MM.1S (cell line): ENCODE measurements around the gene MINAR2.

Experiments
- DNase-seq: peaks from one replicate; pipeline ENCODE4 v3.0.0-alpha.2; 2015
- H2AFZ ChIP-seq: fragments of 300-600 bp; sonication (generic); 2 replicates; pipeline ENCODE4 v1.6.0; 2016; ENCODE audit warnings: antibody characterized with exemption, low read length
- H3F3A ChIP-seq: fragments of 300-600 bp; sonication (generic); 2 replicates; pipeline ENCODE4 v1.6.1; 2016; ENCODE audit warnings: mild to moderate bottlenecking, antibody characterized with exemption, low read length, moderate library complexity, mixed read lengths; ENCODE audit not compliant: insufficient read depth
- H3K27ac ChIP-seq: fragments of 300-600 bp; sonication (generic); 2 replicates; pipeline ENCODE4 v1.5.1; 2016; ENCODE audit warnings: mild to moderate bottlenecking, low read length
- H3K27me3 ChIP-seq: fragments of 300-600 bp; sonication (generic); replicated peaks from 2 replicates; pipeline ENCODE4 v1.6.0; 2016; ENCODE audit warnings: low read length; ENCODE audit not compliant: insufficient read depth
- H3K36me3 ChIP-seq: fragments of 300-600 bp; sonication (generic); replicated peaks from 2 replicates; pipeline ENCODE4 v1.6.1; 2016; ENCODE audit warnings: mild to moderate bottlenecking, low read length, mixed read lengths; ENCODE audit not compliant: insufficient read depth
- H3K4me1 ChIP-seq: fragments of 300-600 bp; sonication (generic); 2 replicates; pipeline ENCODE4 v1.6.1; 2016; ENCODE audit warnings: low read length, mixed read lengths
- H3K4me2 ChIP-seq: fragments of 300-600 bp; sonication (generic); 2 replicates; pipeline ENCODE4 v1.6.0; 2016; ENCODE audit warnings: low read depth, low read length
- H3K4me3 ChIP-seq: fragments of 300-600 bp; sonication (generic); 2 replicates; pipeline ENCODE4 v1.5.1; 2016; ENCODE audit warnings: low read length, mixed read lengths
- H3K79me2 ChIP-seq: fragments of 300-600 bp; sonication (generic); 2 replicates; pipeline ENCODE4 v1.6.1; 2016; ENCODE audit warnings: mixed run types, low read length, mixed read lengths
- H3K9ac ChIP-seq: fragments of 300-600 bp; sonication (generic); 2 replicates; pipeline ENCODE4 v1.6.1; 2016; ENCODE audit warnings: low read length, mixed read lengths
- H3K9me2 ChIP-seq: fragments of 300-600 bp; sonication (generic); replicated peaks from 2 replicates; pipeline ENCODE4 v1.6.1; 2016; ENCODE audit warnings: mild to moderate bottlenecking, low read length, mixed read lengths; ENCODE audit not compliant: insufficient read depth
- H3K9me3 ChIP-seq: fragments of 300-600 bp; sonication (generic); replicated peaks from 2 replicates; pipeline ENCODE4 v1.6.1; 2016; ENCODE audit warnings: mild to moderate bottlenecking, low read length, mixed read lengths; ENCODE audit not compliant: insufficient read depth
- H4K20me1 ChIP-seq: fragments of 300-600 bp; sonication (generic); 2 replicates; pipeline ENCODE4 v1.6.1; 2016; ENCODE audit warnings: mild to moderate bottlenecking, low read length, moderate library complexity, mixed read lengths; ENCODE audit not compliant: insufficient read depth
- CTCF ChIP-seq: fragments of 300-600 bp; sonication (generic); IDR thresholded peaks from 2 replicates; pipeline ENCODE4 v1.5.1; 2016; ENCODE audit warnings: antibody characterized with exemption, low read length, mixed read lengths
- EZH2 ChIP-seq: fragments of 300-600 bp; sonication (generic); optimal IDR thresholded peaks from 2 replicates; pipeline ENCODE3; 2017; ENCODE audit warnings: low read depth, mild to moderate bottlenecking, antibody characterized with exemption, low read length, mixed read lengths
- EZH2phosphoT487 ChIP-seq: fragments of 300-600 bp; sonication (generic); IDR thresholded peaks from 2 replicates; pipeline ENCODE4 v1.6.1; 2018; ENCODE audit warnings: antibody characterized with exemption, low read length

MINAR2 gene

GRCh38 chr5:129770024-129770820 is 22.3 kb downstream of the MINAR2 start:
- Histone ChIP-seq H3K4me3 (no peak overlapping the region), H3F3A (no peaks in the 10 kb centered on the region), H3K4me1 (no peaks in the 10 kb centered on the region), H3K9me2 (no peaks in the 10 kb centered on the region), H3K27me3 (no peaks in the 10 kb centered on the region), H4K20me1 (no peaks in the 10 kb centered on the region), H3K9me3 (no peaks in the 10 kb centered on the region), H2AFZ (no peak overlapping the region), H3K36me3 (no peaks in the 10 kb centered on the region), H3K9ac (no peak overlapping the region), H3K4me2 (no peak overlapping the region), H3K27ac (no peak overlapping the region), H3K79me2 (no peaks in the 10 kb centered on the region)
- TF ChIP-seq EZH2phosphoT487 (no peak), CTCF (no peak), EZH2 (no peak)
- no peak for DNase-seq

- peak overlapping the region; percentile 46 for H3K4me3 ChIP-seq
- no peak overlapping the region for H3K27ac ChIP-seq
- H3K36me3 ChIP-seq, result no peaks in the 10 kb centered on the region
- no peaks in the 10 kb centered on the region for H3K4me1 ChIP-seq
- H4K20me1 ChIP-seq, result no peaks in the 10 kb centered on the region
- TF ChIP-seq EZH2phosphoT487, result no peak
- TF ChIP-seq CTCF, result peak; percentile 92
- TF ChIP-seq EZH2, result no peak
- H3K79me2 ChIP-seq, result no peaks in the 10 kb centered on the region
- H3K4me2 ChIP-seq, result peak overlapping the region; percentile 55
- DNase-seq, result peak; percentile 77
- H3F3A ChIP-seq, result no peaks in the 10 kb centered on the region
- H2AFZ ChIP-seq, result peak overlapping the region; percentile 79
- no peaks in the 10 kb centered on the region for H3K27me3 ChIP-seq
- no peaks in the 10 kb centered on the region for H3K9me3 ChIP-seq
- H3K9ac ChIP-seq, result no peak overlapping the region
- H3K9me2 ChIP-seq, result no peaks in the 10 kb centered on the region
Measured at GRCh38 chr5:129771058-129771838, 23.4 kb downstream of the MINAR2 start.

GRCh38 chr5:129773376-129773775 is 25.5 kb downstream of the MINAR2 start:
- no peak for DNase-seq
- TF ChIP-seq CTCF, result no peak
- no peak for TF ChIP-seq EZH2phosphoT487
- TF ChIP-seq EZH2, result no peak
- H3K9me2 ChIP-seq, result no peaks in the 10 kb centered on the region

More at GRCh38 chr5:129773376-129773775, 25.5 kb downstream of the MINAR2 start:
- H4K20me1 ChIP-seq, result no peaks in the 10 kb centered on the region
- no peaks in the 10 kb centered on the region for H3F3A ChIP-seq
- no peak overlapping the region for H3K4me2 ChIP-seq
- H3K4me1 ChIP-seq, result no peaks in the 10 kb centered on the region
- no peaks in the 10 kb centered on the region for H3K27me3 ChIP-seq
- no peaks in the 10 kb centered on the region for H3K9me3 ChIP-seq
- no peaks in the 10 kb centered on the region for H3K79me2 ChIP-seq
- H2AFZ ChIP-seq, result no peak overlapping the region
- H3K4me3 ChIP-seq, result no peak overlapping the region
- no peak overlapping the region for H3K27ac ChIP-seq
- H3K9ac ChIP-seq, result no peak overlapping the region
- no peaks in the 10 kb centered on the region for H3K36me3 ChIP-seq
